ENCODE data around the gene ANO6. TPM values are rescaled to one million over a fixed set of nuclear protein-coding genes. Genes with fewer than 3 reads are reported as not detected.

The ANO6 gene
- total RNA-seq, 1 experiment from 2014 or later, result 18.1 TPM

- H3K9me3 ChIP-seq (ENCODE audit: low read length), result no peaks in the 10 kb centered on the region
- H3K36me3 ChIP-seq (ENCODE audit: low read depth, low read length), result no peaks in the 10 kb centered on the region
- peaks cover 13% of the 10 kb centered on the region for H3K4me1 ChIP-seq (ENCODE audit: insufficient read depth, low read length)
- no peak overlapping the region for H3K4me2 ChIP-seq (ENCODE audit: low read length)
- H3F3A ChIP-seq (ENCODE audit: low read length, unreplicated experiment), result no peaks in the 10 kb centered on the region
- TF ChIP-seq CTCF (conservative IDR thresholded peaks at IDR 0.05; ENCODE audit: low read depth, low read length) (no peak), EZH2phosphoT487 (IDR thresholded peaks at IDR 0.05; ENCODE audit: borderline replicate concordance, low read length) (no peak), EZH2 (IDR thresholded peaks at IDR 0.05; ENCODE audit: low read length, unreplicated experiment) (no peak)
- ChIA-PET POLR2A (ENCODE audit: unreplicated experiment) (no interaction called here), CTCF (no interaction called here)
- no peaks in the 10 kb centered on the region for H4K20me1 ChIP-seq (ENCODE audit: low read length)
- no peaks in the 10 kb centered on the region for H3K79me2 ChIP-seq (ENCODE audit: low read length)
- no peak overlapping the region for H3K4me3 ChIP-seq (ENCODE audit: low read length)
- intact Hi-C loops (cut with micrococcal nuclease), result no loop called here
- H3K9me2 ChIP-seq (replicated peaks; ENCODE audit: low read length), result no peaks in the 10 kb centered on the region
- H3K27me3 ChIP-seq (ENCODE audit: low read length), result no peaks in the 10 kb centered on the region
- no TSS peak for BruUV-seq (replicated peaks)
- no peak for ATAC-seq
- DNase-seq, result no peak
- no peak overlapping the region for H2AFZ ChIP-seq (ENCODE audit: low read length)
- no peak overlapping the region for H3K9ac ChIP-seq (ENCODE audit: low read length)
- H3K27ac ChIP-seq (ENCODE audit: low read length), result no peak overlapping the region
Observed at GRCh38 chr12:45338272-45338671, 122.4 kb downstream of the ANO6 start.

- Histone ChIP-seq H3K9me2 (replicated peaks; ENCODE audit: low read length) (no peaks in the 10 kb centered on the region), H3K4me2 (ENCODE audit: low read length) (no peak overlapping the region), H3K4me3 (ENCODE audit: low read length) (no peak overlapping the region), H3K79me2 (ENCODE audit: low read length) (no peaks in the 10 kb centered on the region), H3K27ac (ENCODE audit: low read length) (no peak overlapping the region), H3K4me1 (ENCODE audit: insufficient read depth, low read length) (peaks cover 18% of the 10 kb centered on the region), H3F3A (ENCODE audit: low read length, unreplicated experiment) (no peaks in the 10 kb centered on the region), H3K36me3 (ENCODE audit: low read depth, low read length) (no peaks in the 10 kb centered on the region), H3K27me3 (ENCODE audit: low read length) (no peaks in the 10 kb centered on the region), H4K20me1 (ENCODE audit: low read length) (no peaks in the 10 kb centered on the region), H3K9ac (ENCODE audit: low read length) (no peak overlapping the region), H3K9me3 (ENCODE audit: low read length) (no peaks in the 10 kb centered on the region), H2AFZ (ENCODE audit: low read length) (no peak overlapping the region)
- DNase-seq (no peak), ATAC-seq (no peak)
- ChIA-PET CTCF (no interaction called here), POLR2A (ENCODE audit: unreplicated experiment) (no interaction called here)
- TF ChIP-seq CTCF (conservative IDR thresholded peaks at IDR 0.05; ENCODE audit: low read depth, low read length) (no peak), EZH2 (IDR thresholded peaks at IDR 0.05; ENCODE audit: low read length, unreplicated experiment) (no peak), EZH2phosphoT487 (IDR thresholded peaks at IDR 0.05; ENCODE audit: borderline replicate concordance, low read length) (no peak)
- no TSS peak for BruUV-seq (replicated peaks)
- intact Hi-C loops (cut with micrococcal nuclease), result no loop called here
Observed at GRCh38 chr12:45339035-45339434, 123.1 kb downstream of the ANO6 start.

GRCh38 chr12:45342171-45342570 lies 126.3 kb downstream of the ANO6 start:
- POLR2A ChIA-PET (ENCODE audit: unreplicated experiment), result no interaction called here
- CTCF ChIA-PET, result no interaction called here

More at GRCh38 chr12:45342171-45342570, 126.3 kb downstream of the ANO6 start:
- Histone ChIP-seq H3K4me3 (ENCODE audit: low read length) (no peak overlapping the region), H3K9me3 (ENCODE audit: low read length) (no peaks in the 10 kb centered on the region), H3K4me2 (ENCODE audit: low read length) (no peak overlapping the region), H3K9ac (ENCODE audit: low read length) (no peak overlapping the region), H4K20me1 (ENCODE audit: low read length) (no peaks in the 10 kb centered on the region), H3F3A (ENCODE audit: low read length, unreplicated experiment) (no peaks in the 10 kb centered on the region), H3K27me3 (ENCODE audit: low read length) (no peaks in the 10 kb centered on the region), H3K9me2 (replicated peaks; ENCODE audit: low read length) (no peaks in the 10 kb centered on the region), H2AFZ (ENCODE audit: low read length) (no peak overlapping the region), H3K36me3 (ENCODE audit: low read depth, low read length) (no peaks in the 10 kb centered on the region), H3K27ac (ENCODE audit: low read length) (no peak overlapping the region), H3K79me2 (ENCODE audit: low read length) (no peaks in the 10 kb centered on the region), H3K4me1 (ENCODE audit: insufficient read depth, low read length) (peaks cover 16% of the 10 kb centered on the region)
- ATAC-seq (no peak), DNase-seq (no peak)
- BruUV-seq (replicated peaks), result no TSS peak
- TF ChIP-seq EZH2phosphoT487 (IDR thresholded peaks at IDR 0.05; ENCODE audit: borderline replicate concordance, low read length) (no peak), CTCF (conservative IDR thresholded peaks at IDR 0.05; ENCODE audit: low read depth, low read length) (no peak), EZH2 (IDR thresholded peaks at IDR 0.05; ENCODE audit: low read length, unreplicated experiment) (no peak)
- intact Hi-C loops (cut with micrococcal nuclease), result no loop called here

All from PC-3 (cell line).